GM18505 (cell line): ENCODE measurements around the gene MMRN2.
"Not testable (repeated sequence)": the region's sequence is repeated elsewhere in the genome, so short reads cannot be mapped to it uniquely, and the experiment has no call there.

Source experiments
- ATAC-seq: cut with Tn5 transposase; IDR thresholded peaks from one replicate; pipeline ENCODE4 v1.9.1; 2021; ENCODE audit not compliant: unreplicated experiment
- POLR2A ChIP-seq: IDR thresholded peaks from 4 replicates; pipeline ENCODE4 v1.6.1; 2011; ENCODE audit warnings: borderline replicate concordance; ENCODE audit not compliant: insufficient read depth, insufficient read length; ENCODE audit errors: extremely low read depth

The MMRN2 gene

DNA sequence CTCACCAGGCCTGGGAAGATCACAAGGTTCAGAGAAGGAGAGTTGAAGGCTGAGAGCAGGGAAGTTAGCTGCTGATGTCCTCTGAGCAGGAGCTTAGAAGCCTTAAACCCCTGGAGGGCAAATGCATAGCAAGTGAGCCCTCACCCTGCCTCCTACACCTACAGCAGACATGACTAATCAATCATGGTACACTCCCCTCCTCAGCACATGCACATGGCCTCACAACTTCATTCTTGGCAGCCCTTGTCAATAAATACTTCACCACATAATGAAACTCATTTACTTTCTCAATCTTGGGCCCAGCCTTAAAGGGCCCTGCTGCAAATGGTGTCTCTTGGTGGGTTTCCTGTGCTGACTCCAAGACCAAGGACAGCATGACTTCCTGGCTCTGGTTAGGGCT, 12.9 kb downstream of the MMRN2 start:
- TF ChIP-seq POLR2A, result no peak
- no peak for ATAC-seq

DNA sequence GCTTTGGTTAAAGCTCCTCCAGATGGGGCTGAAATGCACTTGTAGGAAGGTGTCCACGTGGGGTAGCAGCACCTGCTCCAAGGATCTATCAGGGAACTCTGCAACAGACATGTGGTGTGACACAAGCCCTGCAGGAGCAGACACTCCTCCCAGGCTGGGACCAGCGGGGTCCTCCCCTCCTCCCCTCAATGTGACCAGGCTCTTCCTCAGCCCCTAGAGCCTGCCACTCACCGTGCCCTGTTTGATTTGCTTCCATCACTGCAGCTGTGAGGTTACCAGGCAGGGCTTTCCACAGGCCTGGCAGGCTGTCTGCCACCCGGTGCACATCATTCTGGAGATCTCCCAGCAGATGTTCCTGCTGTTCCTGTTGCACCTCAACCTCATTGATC, 13.4 kb downstream of the MMRN2 start:
- no peak for TF ChIP-seq POLR2A
- no peak for ATAC-seq

GRCh38 chr10:86943316-86944030, 13.9 kb downstream of the MMRN2 start:
- ATAC-seq, result no peak

GRCh38 chr10:86942441-86943315, 14.7 kb downstream of the MMRN2 start:
- ATAC-seq, result no peak
- no peak for TF ChIP-seq POLR2A

More at GRCh38 chr10:86943316-86944030, 13.9 kb downstream of the MMRN2 start:
- TF ChIP-seq POLR2A, result no peak

GRCh38 chr10:86941991-86942421, 15.4 kb downstream of the MMRN2 start:
- TF ChIP-seq POLR2A, result no peak
- no peak for ATAC-seq

GRCh38 chr10:86941426-86941825, 16.0 kb downstream of the MMRN2 start:
- TF ChIP-seq POLR2A, result no peak
- ATAC-seq, result no peak

DNA sequence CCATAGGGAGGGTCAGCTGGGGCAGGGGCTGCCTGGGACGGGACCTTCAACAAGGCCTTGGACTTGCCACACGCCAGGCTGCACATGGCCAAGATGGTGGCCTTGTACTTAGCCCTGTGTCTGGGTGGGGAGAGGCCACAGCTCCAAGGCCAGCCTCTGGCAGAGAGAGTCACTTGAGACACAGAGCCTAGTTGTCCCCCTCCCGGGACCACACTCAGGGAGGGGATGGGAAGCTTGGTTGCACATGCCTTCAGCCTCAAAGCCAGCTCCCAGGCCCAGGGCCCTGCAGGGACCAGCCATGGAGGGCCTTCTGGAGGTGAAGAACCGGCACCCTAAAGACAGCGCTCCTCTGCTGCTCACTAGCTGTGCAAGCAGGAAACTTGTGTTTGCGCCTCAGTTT, 16.7 kb downstream of the MMRN2 start:
- no peak for ATAC-seq
- TF ChIP-seq POLR2A, result no peak

DNA sequence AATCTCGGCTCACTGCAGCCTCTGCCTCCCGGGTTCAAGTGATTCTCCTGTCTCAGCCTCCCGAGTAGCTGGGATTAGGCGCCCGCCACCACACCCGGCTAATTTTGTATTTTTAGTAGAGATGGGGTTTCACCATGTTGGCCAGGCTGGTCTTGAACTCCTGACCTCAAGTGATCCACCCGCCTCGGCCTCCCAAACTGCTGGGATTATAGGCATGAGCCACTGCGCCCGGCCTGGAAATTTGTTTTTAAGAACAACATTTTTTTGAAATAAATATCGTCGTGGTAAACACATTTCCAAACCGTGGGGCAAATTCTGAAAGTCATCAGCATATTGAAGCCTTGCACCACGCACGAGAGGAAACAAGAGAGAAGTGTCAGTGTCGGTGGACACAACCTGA, 17.3 kb downstream of the MMRN2 start:
- not testable (repeated sequence) for ATAC-seq

- ATAC-seq, result no peak
- TF ChIP-seq POLR2A, result no peak
Observed at GRCh38 chr10:86938260-86938659, 19.2 kb downstream of the MMRN2 start.

DNA sequence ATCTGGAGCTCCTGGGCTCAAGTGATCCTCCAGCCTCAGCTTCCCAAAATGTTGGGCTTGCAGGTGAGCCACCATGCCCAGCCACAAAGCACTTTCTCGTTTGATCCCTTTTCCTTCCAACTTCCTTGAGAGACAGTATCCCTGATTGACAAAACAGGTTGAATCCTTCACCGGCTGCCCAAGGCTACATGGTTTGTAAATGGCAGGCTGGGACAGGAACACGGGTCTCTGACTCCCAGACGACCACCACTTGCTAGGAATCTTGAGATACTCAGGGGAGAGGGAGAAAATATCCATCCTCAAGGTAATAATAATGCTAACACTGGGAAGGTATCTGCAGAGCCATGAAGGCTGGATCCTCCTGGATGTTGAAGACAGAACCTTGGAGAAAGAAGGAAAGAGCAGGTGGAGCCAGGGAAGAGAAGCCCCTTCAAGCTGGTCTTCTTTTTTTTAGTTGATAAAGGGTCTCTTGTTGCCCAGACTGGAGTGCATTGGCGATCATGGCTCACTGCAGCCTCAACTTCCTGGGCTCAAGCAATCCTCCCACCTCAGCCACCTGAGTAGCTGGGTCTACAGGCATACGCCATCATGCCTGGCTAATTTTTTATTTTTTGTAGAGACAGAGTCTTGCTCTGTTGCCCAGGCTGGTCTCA, 19.8 kb downstream of the MMRN2 start:
- no peak for ATAC-seq
- TF ChIP-seq POLR2A, result no peak

- ATAC-seq, result no peak
- TF ChIP-seq POLR2A, result no peak
Observed at GRCh38 chr10:86936661-86937501, 20.5 kb downstream of the MMRN2 start.

DNA sequence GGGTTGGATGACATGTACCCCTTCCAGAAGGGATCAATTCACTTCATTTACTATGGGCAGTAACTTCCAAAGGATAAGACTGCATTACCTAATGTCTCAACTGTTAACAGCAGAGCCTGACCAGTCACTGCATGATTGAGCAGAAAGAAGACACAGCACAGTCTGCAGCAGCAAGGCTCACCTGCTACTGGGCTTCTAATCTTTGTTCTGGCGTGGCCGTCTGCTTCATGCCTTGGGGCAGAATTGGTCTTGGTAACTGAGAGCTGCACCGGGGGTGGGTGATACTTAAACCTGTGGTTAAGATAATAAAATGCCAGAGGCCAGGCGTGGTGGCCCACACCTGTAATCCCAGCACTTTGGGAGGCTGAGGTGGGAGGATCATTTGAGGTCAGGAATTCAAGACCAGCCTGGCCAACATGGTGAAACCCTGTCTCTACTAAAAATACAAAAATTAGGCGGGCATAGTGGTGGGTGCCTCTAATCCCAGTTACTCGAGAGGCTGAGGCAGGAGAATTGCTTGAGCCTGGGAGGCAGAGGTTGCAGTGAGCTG, 23.2 kb downstream of the MMRN2 start:
- ATAC-seq, result not testable (repeated sequence)

- no peak for TF ChIP-seq POLR2A
- ATAC-seq, result no peak
Observed at GRCh38 chr10:86932674-86933073, 24.7 kb downstream of the MMRN2 start.

DNA sequence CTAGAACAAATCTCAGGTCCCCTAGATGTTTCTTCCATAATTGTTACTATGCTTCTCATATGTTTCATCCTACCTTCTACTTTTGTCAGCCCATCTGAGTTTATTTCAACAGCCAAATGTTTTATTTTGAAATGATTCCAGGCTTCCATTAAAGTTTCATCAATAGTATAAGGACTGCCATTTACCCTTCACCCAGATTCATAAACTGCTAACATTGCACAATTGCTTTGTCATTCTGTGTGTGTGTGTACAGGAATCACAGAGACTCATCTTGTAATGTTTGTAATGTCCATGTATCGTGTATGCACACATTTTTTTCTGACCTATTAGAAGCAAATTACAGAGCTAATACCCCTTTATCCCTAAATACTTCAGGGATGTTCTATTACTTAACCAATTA, 25.5 kb downstream of the MMRN2 start:
- ATAC-seq, result no peak
- TF ChIP-seq POLR2A, result no peak
